HG03066 (cell line): ENCODE results near the gene ME1.
A peak's percentile ranks its signal among the peaks of the same experiment; 100 is the strongest.
"Not testable (repeated sequence)": the region's sequence is repeated elsewhere in the genome, so short reads cannot be mapped to it uniquely, and the experiment has no call there.

Source experiments
- ATAC-seq: cut with Tn5 transposase; IDR thresholded peaks from one replicate; pipeline ENCODE4 v1.9.1; 2021; ENCODE audit warnings: low read depth; ENCODE audit not compliant: unreplicated experiment

The ME1 gene

DNA sequence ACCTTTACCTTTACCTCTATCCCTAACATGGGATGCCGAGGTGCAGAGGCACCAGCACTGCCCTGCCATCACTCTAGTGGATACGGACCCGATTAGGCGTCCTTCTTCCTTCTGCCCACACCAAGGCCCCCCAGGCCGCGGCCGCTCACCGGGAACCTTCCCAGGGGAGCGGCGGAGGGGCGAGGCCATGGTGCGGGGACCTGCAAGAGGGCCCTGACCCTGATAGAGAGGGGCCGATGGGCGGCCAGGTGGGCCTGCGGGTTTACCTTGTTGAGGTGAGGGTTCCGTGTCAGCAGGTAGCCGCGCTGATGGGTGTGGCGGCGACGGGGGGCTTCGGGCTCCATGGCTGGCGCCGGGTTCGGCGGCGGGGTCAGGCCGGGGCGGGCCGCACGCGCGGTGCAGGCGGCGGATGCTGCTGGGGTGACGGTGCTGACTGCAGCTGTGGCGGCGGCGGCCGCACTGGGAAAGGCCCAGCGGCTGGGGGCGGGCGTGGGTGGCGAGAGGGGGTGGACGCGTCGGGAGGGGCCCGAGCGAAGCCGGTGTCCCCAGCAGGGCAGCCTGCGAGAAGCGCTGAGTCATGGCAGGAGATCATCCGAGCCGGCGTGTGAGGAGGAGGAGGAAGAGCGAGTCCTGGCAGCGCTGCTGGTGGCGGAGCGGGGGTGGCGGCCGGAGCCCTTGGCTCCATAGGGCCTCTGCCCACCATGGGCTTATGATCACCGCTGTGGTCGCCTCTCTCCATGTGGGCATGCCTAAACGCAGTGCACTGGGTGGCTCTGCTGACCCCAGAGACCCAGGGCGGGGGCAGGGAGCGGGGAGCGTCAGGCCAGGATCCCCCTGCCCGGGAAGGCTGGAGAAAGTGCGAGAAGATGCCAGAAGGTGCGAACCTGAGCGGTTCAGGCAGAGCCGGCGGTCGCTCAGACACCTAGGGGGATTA lies at the start of gene ME1:
Gene ME1, minus strand, starts transcription at position 441 of the 934 bp plus-strand sequence. Its CDS starts 97 bp downstream, at position 344.
- ATAC-seq, result peak; percentile 78

DNA sequence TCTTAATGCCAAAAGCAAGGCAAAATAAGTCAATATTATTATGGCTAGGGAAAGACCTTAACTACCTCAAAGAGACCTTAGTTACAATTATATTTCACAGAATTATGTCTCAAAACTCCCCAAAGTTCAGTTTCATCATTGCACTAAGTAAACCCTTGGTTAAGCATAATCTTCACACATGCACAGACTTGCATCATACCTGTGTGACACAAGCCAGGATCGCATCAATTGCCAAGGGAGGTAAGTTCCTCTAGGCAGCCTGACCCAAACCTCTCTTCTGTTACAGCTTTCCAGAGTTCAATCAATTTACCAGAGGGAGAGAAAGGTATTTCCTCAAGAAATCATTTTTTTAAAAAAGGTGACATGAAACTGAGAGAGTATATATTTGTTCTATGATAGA lies 49.6 kb upstream of the ME1 start:
- ATAC-seq, result no peak

DNA sequence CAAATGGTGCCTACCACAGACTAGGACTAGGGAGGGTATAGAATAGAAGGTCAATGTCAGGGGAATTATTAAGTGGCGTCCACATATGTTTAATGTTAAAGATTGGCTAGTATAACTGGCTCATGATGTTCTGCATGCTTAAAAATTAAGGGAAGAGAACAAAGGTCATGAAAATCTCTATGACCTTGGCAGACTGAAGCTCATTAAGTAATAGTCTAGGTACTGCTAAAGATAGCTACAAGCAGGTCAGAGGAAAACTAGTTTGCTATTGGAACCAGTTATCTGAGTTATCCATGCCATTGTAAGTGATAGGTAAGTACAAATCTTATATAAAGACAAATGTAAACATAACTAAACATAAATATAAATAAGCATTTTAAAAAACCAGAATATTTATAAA lies 48.5 kb upstream of the ME1 start:
- ATAC-seq, result no peak

DNA sequence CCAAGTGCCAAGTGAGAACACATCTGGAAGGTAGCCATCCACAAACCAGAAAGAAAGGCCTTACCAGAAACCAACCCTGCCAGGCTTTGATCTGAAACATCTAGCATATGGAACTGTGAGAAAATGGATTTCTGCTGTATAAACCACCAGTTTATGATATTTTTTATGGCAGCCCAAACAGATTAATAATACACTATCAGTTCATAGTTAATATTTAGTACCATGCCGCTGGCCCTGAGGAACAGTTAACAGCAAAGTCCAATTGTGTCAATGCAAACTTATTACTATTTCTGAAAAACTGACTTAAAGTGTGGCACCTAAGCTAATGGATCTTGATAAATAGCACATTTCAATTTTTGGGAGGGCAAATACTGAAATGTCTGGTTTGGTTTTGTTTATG lies 46.1 kb upstream of the ME1 start:
- no peak for ATAC-seq

DNA sequence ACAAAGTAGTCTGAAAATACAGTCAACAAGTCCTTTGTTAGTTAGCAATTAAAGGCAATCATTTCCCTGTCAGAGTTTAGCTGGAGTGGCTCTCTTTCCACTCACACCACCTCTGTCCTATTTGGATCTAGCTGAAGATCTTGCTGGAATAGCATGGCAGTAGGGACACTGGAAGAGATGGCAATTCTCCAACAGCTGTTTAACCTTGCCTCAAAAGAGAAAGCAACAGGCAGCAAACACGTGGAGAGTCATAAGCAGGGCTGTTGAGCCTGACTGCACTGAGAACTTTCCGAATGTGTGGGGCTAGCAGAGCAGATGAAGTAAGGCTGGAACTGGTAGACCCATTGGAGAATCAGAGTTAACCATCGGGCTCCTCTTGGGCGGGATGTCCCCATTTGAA lies 43.5 kb upstream of the ME1 start:
- ATAC-seq, result no peak

DNA sequence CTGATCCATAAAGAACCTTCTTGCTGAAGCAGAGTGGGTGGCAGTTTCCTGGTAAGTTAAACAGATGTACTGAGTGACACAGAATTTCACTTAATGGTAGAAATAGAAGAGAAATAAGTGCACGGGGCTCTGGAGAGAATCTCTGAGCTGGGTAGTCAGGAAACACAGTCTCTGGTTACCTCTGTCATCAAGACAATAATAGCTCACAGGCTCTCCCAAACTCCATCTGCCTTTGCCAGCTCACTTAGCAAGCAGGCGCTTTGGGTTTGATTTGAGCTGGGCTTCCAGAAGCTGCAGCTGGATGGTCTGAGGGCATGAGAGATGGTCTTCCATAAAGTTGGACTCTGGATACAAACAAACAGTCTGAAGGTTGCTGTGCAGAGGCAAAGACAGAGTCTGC lies 41.9 kb upstream of the ME1 start:
- ATAC-seq, result no peak

DNA sequence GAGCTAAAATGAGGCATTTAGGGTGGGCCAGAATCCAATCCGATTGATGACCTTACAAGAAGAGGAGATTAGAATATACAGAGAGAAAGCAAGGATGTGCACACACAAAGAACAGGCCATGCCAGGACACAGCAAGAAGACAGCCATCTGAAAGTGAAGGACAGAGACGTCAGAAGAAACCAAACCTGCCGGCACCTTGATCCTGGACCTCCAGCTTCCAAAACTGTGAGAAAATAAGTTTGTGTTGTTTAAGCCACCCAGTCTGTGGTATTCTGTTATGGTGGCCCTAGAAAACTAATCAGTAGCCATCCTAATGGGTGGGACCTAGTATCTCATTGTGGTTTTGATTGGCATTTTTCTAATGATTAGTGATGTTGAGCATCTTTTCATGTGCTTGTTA lies 39.7 kb upstream of the ME1 start:
- no peak for ATAC-seq

DNA sequence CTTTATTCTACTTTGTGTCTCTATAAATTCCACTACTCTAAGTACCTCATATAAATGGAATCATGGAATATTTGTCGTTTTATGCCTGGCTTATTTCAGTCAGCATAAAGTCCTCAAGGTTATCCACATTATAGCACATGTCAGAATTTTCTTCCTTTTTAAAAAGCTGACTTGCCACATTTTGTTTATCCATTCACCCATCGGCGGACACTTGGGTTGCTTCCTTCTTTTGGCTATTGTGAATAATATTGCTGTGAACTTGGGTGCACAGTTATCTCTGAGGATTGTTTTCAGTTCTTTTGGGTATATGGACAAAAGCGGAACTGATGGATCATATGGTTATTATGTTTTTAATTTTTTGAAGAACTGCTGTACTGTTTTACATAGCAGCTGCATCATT lies 39.1 kb upstream of the ME1 start:
- ATAC-seq, result no peak

DNA sequence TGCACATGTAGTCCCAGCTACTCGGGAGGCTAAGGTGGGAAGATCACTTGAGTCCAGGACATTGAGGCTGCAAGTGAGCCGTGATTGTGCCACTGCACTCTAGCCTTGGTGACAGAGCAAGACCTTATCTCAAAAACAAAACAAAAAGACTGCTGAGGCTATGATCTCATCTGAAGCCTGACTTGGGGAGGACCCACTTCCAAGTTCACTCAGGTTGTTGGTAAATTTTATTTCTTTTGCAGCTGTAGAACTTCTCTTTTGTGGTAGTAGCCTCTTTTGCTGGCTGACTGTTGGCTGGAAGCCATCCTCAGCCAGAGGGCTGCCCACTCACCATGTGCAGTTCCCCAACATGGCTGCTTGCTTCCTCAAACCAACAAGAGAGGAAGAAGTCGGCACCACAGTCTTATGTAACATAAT lies 36.8 kb upstream of the ME1 start:
- no peak for ATAC-seq

DNA sequence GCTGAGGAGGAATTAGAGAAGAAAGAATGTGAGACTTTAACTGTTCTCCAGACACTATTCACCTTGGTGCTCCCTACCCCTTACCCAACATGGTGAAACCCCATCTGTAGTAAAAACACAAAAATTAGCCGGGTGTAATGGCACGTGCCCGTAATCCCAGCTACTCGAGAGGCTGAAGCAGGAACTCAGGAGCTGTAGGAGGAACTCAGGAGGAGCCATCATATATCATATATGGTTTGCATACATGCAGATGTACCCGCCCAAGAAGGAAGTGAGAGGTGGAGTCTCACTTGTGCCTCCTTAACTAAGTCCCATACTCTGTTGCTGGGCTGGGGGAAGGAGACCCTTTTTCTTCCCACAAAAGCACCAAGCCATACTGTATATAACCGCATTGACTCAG lies 35.5 kb upstream of the ME1 start:
- ATAC-seq, result no peak

DNA sequence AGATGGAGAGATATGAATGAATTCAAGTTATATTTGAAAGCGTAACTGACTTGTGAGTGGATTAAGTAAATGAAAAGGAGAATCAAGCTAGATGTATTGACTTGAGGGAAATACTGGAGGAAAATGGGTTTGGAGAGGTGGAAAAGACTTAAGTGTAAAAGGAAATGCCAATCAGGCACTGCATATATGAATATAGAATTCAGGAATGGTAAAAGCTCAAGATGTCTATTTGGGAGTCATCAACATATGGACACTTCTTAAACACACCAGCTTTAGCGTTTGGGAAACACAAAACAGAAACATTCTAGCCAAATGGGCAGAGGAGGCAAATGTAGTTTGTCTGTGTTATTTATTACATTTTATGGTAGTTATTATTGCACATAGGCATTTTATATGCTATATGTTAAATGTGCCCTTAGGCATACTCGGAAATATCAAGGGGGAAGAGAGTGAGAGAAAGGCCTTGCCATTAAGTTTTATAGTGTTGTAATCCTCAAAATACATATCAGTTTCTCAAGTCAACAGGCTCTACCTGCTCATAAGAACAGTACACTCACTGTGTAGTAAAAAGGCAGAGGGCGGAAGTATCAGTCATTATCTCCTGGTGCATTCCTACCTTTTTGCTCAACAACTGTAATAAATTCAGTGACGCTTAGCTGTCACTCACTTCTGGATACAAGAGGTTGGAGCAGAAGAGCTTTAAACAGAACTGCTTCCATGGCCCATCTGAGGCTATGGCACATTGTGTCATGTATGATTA lies 33.7 kb upstream of the ME1 start:
- ATAC-seq, result no peak

DNA sequence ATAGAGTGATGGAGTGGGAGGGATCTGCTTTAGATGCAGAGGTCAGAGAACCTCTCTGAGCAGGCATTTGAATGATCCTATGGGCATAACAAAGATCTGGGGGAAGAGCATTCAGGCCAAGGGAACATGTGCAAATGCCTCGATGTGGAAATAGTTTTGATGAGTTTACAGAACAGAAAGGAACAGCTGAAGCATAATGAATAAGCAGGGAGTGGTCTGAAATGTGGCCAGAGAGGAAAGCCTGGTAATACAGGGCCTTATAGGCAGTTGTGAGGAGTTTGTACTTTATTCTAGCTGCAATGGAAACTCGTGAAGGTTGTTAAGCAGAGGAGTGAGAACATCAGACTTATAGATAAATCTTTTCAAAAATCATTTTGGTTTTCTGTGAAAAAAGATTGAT lies 33.0 kb upstream of the ME1 start:
- ATAC-seq, result no peak

DNA sequence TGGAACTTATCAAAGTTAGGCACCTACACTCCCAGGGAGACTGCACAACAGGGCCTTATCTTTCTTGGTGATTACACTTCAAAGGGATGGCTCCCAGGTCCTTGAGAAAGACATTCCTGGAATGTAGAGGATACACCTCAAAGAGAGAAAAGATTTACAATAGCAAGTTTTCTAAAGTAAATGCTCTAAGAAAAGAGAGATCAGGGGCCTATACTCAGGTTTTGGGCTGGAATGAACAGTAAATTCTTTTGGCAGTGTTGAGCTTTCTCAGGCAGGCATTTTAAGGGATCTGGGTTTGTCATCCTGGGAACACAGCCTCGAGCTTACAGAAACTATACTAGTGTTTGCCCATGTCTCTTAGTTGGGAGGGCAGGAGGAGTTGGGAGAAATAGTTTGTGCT lies 31.7 kb upstream of the ME1 start:
- no peak for ATAC-seq

DNA sequence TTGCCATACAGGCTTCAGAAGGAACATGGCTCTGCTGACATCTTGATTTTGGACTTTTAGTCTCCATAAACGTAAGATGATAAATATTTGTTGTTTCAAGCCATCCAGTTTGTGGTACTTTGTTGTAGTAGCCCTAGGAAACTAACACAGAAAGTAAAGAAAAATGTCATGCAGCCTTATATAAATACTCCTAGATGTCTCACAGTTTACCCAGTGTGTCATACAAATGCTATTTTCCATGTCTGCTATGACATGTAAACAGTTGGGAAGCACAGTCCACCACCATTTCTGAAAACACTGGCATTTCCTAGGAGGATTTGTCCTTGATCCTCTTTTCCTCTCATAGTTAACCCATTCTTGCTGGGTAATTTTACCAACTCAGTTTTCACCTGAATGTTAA lies 30.6 kb upstream of the ME1 start:
- no peak for ATAC-seq

DNA sequence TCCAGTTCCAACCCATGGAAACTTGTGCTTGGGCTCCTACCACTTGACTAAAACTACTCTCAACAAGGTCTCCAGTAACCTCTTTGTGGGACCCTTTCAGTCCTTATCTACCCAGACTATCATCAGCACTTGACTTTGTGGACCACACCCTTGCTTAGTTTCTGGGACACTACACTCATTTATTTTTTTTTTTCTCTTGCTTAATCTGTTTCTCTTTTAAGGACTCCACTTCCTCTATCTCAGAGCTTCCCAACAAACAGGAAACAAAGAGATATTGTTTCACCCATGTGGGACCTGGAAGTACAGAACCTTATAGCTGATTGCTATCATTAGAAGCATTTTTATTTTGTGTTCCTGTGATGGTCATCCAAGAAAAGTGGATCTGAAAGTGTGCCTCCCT lies 28.8 kb upstream of the ME1 start:
- no peak for ATAC-seq

DNA sequence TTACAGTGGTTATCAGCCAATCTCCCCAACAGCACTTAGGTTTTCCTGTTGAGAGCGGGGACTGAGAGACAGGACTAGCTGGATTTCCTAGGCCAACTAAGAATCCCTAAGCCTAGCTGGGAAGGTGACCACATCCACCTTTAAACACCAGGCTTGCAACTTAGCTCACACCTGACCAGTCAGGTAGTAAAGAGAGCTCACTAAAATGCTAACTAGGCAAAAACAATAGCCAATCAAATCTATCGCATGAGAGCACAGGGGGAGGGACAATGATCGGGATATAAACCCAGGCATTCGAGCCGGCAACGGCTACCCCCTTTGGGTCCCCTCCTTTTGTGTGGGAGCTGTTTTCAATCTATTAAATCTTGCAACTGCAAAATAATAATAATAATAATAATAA lies 19.2 kb upstream of the ME1 start:
- not testable (repeated sequence) for ATAC-seq

DNA sequence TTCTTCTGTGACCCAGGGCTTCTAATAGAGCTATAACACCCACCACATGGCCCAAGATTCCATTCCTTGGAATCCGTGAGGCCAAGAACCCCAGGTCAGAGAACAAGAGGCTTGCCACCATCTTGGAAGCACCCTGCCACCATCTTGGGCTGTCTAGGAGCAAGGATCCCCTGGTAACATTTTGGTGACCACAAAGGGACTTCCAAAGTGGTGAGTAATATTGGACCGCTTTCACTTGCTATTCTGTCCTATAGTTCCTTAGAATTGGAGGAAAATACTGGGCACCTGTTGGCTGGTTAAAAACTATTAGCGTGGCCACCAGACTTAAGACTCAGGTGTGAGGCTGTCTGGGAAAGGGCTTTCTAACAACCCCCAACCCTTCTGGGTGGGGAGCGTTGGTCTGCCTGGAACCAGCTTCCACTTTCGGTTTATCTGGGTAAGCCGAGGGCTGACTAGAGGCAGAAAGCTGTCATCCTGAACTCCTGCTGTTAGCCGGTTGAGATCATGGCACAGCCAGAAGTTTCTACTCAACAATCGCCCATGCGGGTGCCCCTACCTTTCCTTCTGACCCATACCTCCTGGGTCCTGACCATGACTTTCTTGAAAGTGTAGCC lies 13.3 kb upstream of the ME1 start:
- ATAC-seq, result not testable (repeated sequence)

DNA sequence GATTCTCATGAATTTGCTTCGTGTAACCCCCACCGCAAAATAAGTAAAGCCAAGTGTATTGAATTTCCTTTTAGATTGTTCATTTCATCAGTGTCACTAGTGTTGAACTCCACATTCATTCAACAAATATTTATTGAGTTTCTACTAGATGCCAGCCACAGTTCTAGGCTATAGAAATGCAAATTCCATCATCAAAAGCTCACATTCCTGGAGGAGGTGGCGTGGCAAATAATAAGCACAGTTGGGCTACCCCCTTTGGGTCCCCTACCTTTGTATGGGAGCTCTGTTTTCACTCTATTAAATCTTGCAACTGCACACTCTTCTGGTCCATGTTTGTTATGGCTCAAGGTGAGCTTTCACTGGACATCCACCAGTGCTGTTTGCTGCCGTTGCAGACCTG lies 12.7 kb upstream of the ME1 start:
- no peak for ATAC-seq

DNA sequence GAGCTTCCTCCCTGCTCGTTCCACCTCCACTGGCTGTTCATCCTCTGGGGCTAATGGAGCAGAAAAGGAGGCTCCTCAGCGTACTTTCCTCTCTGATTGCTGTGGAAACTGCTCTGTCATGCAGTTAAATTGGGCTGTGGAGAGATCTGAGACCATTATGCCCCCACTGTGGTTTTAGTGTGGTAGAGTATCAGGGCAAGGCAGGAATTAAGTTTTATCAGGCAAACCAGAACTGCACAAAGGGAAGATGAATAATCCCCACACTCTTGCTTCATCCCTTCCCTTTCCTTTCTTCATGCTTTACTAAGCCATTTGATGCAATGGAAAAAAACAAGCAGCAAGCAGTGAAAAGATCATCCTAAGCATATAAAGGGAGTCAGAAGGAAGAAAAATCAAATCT lies 11.9 kb upstream of the ME1 start:
- no peak for ATAC-seq

DNA sequence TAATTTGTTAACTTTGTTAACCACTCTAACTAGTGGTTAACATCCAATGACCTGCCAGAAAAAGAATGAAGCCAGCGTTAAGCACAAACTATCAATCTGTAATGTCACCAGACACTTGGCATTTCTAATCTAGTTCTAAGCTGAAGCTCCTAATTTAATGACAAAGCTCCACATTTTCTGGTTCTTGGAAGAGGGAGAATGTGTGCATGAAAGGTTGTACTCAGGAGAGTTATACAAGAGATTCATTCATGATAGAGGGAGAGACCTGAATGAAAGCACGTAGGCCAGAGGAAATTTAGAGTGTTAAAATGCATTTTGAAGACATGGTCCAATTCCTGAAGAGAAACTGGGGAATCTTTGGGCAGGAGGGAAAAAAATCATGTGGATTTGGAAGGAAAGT lies 8.3 kb upstream of the ME1 start:
- ATAC-seq, result no peak

DNA sequence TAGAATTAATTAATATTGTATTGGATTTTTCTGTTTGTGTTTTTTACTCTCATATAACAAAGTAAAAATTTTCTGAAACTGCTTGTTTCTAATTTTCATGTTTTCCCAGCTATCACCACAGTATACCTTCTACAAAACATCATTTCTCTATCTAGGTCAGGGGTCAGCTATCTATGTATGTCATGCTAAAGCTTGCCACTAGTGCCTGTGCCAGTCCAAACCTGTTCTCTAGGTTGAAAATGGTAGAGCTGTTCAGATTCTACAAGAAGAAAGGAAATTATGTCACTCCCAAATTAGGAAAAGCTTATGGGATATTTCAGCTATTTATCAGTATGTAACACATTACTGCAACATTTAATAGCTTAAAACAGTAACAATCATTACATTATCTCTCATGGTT lies 5.8 kb upstream of the ME1 start:
- no peak for ATAC-seq
